ENCODE data around the gene CREBZF. TPM values are rescaled to one million over a fixed set of nuclear protein-coding genes. Genes with fewer than 3 reads are reported as not detected.

The CREBZF gene, protein sequence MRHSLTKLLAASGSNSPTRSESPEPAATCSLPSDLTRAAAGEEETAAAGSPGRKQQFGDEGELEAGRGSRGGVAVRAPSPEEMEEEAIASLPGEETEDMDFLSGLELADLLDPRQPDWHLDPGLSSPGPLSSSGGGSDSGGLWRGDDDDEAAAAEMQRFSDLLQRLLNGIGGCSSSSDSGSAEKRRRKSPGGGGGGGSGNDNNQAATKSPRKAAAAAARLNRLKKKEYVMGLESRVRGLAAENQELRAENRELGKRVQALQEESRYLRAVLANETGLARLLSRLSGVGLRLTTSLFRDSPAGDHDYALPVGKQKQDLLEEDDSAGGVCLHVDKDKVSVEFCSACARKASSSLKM
- total RNA-seq: 21.2 and 36.7 TPM in 2 replicates

DNA sequence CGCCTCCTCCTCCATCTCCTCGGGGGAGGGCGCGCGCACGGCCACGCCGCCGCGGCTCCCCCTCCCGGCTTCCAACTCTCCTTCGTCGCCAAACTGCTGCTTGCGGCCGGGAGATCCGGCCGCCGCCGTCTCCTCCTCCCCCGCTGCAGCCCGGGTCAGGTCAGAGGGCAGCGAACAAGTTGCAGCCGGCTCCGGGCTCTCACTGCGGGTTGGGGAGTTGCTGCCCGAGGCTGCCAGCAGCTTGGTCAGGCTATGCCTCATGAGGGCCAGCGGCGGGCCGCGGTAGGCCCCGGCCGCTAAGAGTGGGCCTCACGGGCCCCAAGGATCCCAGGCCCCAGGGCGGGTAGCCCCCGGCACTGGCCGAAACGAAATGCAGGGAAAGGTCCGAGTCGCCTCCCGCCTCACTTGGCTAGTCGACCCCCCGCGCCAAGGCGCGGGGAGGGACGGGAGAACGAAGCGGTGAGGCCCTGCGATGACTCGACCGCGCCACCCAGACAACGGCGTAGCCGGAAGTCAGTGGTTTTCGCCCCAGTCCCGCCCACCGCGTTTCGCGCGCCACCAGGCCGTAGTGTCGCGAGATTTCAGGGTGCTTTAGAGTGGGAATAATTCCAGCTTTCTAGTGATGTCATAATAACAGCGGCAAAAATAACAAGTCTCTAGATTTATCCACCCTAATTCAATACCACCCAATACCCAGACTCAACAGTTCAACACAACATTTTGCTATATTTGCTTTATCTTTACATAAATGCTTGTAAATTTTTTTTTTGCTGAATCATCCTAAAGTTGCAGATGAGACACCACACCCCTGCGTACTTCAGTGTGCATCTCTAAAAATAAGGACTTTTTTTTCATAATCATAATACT is at the start of gene CREBZF:
CREBZF (minus strand) TSS at position 515 of the 867 bp plus-strand sequence; CDS start at position 261, 254 bp downstream.
- peak; percentile 83 for DNase-seq (ENCODE audit: low read depth)

DNA sequence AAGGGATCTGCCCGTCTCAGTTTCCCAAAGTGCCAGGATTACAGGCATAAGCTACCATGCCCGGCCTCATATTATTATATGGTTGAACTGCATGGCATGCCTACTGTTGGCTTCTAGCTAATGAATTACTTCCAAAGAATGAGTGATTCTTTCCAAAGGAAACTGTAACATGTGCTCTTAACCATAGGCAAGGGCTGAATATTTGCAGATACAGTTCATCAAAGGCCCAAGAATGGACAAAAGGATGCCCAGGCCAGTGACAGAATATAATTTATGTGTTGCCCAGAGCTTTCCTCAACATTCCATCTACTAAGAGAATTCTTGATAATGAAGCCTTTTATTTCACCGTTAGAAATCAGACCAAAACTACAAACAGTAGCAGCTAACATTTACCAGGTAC is 48.0 kb upstream of the CREBZF start:
- peak; percentile 86 for DNase-seq (ENCODE audit: low read depth)

DNA sequence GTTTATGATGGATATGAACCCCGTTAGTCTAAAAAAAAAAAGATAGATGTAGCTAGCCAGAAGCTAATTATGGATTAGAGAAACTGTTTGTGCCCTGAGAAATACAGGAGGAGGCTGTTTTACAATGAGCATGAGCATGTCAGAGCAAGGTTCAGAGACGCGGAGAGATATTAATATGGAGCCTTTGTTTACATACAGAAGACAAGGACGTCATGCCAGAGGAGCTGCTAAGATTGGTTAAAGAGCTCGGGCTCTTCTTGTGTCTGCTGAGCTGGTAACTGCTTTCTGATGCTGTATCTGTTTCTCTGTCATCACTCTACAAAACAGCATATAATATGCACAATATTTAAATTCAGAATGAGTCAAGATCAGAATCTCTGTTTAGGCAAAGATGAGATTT is 46.0 kb upstream of the CREBZF start:
- no peak for DNase-seq (ENCODE audit: low read depth)

DNA sequence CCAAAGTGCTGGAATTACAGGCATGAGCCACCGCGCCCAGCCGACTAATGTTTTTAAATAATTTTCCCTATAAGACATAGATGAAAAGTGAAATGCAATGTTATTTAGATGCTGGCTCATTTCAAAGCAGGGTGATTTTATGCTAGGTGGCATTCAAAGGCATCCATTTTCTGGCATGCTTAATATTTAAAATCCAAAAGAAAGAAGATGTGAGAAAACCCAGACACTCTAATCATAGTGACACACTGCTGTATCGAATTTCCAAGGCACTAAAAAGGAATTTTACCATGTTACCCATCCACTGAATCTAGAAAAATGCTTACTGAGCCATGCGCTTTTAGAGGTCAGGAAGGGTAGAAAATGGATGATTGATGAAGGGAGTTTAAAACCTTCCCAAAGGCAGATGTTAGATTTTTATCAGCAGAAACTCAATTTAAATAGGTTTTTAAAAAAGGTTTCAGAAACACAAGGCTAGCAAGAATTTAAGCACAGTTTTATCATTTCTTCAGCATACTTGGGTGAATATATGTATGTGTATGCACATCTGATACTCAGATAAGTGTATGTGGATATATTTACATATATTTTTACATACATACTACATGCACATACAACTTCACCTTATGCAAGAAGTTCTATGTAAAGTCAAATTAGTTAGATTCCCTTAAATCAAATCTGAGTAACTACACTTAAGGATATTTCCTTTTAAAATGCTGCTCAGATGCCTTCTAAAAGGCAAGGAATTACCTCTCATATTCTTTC is 45.2 kb upstream of the CREBZF start:
- DNase-seq (ENCODE audit: low read depth): no peak

DNA sequence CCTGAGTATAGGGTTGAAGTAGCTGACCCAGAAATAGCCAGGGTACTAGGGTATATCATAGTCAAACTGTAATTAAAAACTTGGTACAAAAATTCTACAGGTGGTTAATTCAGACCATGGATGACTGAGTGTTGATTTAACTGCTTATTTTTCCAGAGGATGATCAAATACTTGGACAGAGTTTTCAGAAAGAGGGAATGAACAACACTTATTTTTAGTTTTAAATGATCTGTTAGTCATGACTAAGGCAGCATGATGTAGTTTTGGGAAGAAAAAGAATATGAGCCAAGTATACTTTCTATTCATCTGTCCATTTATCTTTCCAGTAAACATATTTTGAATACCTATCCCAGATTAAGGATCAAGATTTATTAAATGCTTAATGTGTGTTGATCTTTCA is 40.9 kb upstream of the CREBZF start:
- DNase-seq (ENCODE audit: low read depth): peak; percentile 77

DNA sequence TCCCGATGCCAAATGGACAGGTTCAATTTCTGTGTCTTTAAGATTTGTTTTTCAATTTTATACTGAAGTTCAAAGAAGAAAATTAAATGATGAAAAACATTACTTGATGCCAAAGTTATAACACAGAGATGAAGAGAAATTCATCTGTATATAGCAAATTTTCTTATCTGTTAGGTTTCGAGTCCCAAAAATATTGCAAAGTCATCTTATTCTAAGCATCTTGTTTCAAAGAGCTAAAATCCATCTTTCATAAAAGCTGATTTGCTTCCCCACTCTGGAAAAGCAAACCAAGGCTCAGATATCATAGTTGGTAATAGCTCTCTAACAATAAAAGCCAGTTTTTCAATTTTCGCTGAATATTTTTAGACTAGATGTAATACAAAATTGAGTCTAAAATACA is 40.0 kb upstream of the CREBZF start:
- DNase-seq (ENCODE audit: low read depth): no peak

DNA sequence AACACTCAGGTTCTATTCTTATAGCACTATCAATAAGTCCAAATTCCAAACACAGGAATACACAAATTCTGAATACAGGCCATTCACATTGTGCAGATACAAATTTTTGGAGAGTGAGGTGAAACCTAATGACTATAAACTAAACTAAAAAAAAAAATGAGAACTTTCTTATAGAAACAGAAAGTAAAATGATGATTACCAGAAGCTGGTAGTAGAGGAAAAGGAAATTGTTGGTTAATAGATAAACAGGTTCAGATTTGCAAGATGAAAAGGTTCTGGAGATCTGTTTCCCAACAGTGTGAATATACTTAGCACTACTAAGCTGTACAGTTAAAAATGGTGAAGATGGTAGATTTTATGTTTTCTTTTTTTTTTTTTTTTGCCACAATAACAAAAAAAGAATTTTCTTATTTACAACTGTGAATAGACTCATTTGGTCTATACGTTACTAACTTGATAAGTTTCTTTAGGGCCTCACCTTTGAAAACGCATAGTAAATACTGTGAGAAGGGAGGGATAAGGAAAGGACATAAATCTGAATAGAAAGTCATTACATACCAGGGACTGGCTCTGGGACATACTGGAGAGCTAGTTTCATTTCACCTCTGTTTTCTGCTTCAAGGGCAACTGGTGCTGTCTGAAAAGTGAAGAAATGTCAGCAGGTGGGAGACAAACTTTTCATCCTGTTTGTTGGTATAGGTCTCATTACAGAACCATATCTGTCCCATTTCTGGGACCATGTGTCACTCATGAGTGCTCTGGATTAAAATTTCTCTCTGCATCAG is 35.2 kb upstream of the CREBZF start:
- DNase-seq (ENCODE audit: low read depth): peak; percentile 63

DNA sequence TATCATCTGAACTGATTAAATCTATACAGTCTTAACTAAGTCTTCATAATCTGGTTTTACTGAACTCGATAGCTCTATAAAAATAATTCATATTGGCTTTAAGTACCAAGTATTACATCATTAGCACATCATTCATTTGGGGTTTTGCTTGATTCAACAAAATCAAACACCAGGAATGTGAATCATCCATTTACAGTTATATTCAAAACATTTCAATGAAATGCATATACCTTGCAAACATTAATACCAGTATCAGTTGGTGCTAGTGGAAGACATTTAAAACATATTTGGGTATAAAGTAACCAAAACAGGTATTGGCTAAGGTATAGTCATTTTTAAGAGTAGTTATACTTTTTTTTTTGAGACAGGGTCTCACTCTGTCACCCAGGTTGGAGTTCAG is 33.3 kb upstream of the CREBZF start:
- DNase-seq (ENCODE audit: low read depth): no peak

DNA sequence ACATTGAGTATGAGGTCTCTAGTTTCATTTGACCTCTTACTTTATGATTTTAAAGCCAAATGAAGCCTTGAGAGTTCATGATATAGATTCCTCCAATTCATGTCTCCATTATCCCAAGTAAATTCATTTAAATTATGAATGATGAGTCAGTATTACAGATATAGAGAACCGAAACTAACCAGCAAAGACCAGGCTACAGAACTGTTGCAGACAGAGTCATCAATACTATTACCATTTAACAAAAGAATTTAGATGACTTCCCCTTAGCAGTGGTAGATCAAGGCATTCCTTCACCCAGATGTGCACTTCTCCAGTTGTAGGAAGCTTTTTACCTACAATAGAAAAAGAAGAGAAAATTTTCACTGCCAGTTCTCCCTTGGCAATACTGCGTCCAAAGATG is 32.8 kb upstream of the CREBZF start:
- no peak for DNase-seq (ENCODE audit: low read depth)

DNA sequence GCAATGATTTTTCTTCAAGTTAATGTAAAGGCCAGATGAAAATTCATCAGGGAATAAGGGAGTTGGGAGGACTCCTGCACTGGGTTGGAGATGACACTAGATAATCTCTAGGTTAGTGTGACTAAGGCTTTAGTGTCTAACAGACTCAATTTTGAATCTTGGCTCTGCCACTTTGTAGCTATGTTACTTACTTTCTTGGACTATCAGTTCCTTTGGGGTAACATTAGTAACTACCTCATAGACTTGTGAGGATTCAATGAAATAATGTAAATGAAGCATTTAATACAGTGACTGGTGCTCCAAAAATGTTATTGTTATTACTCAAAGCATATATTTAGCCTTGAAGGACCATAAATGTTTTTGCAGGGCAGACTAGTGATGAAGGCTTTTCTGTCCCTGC is 30.6 kb upstream of the CREBZF start:
- no peak for DNase-seq (ENCODE audit: low read depth)

DNA sequence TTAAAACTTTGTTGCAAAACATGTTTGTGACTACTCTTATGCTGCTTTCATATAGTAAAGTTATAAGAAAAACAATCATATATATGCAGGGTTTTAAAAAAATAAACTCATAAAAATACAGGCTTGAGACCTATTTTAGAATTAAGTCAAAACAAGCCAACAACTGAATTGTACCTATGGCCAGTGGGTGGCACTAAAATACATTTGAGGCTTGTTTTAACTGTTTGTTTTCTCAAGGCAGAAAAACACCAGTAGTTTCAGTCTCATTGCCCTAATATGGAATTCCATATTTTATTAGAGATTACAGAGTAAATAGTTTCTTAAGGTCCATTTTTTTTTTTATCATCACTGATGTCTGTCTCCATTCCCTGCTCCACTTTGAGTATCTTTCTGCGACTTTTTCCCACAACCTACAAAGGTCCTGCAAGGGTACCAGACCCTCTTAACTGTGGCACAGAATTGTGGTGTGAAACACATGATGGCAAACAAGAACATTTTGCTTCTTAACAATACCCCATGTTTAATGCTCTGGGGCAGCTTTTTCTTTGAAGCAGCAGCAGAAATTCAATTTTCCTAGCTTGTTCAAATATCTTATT is 29.6 kb upstream of the CREBZF start:
- DNase-seq (ENCODE audit: low read depth): peak; percentile 68

DNA sequence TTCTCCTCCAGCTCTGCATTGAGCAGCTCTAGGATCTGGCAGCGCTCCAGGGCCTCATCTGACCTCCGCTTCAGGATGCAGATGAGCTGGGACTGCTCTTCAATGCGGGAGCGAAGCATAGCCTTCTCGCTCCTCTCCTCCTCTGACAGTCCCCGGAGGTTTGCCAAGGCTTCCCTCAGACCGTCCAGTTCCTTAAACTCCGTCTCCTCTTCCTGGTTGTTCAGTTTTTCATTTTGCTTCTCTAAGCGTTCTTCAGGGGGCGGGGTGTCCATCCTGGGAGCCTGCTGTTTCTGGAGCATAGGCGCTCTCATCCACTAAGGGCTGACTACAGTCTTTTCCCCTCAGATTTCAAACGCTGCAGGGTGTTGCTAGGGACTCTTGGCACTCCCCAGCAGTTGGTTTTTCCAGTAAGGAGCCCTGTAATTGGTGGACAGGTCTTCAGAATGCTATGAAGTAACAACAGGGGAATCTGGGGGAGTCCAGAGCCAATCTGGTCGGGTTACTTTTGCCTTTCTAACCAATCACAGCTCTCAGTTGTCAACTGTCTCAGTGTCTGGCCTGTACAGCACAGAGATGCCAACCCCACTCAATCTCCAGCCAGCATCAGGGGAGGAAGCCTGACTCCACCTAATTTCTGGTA is 21.0 kb upstream of the CREBZF start, which contains the start of gene CCDC89:
CCDC89 (minus strand) TSS at position 376 of the 640 bp plus-strand sequence; CDS start at position 311, 65 bp downstream.
- DNase-seq (ENCODE audit: low read depth): peak; percentile 98

DNA sequence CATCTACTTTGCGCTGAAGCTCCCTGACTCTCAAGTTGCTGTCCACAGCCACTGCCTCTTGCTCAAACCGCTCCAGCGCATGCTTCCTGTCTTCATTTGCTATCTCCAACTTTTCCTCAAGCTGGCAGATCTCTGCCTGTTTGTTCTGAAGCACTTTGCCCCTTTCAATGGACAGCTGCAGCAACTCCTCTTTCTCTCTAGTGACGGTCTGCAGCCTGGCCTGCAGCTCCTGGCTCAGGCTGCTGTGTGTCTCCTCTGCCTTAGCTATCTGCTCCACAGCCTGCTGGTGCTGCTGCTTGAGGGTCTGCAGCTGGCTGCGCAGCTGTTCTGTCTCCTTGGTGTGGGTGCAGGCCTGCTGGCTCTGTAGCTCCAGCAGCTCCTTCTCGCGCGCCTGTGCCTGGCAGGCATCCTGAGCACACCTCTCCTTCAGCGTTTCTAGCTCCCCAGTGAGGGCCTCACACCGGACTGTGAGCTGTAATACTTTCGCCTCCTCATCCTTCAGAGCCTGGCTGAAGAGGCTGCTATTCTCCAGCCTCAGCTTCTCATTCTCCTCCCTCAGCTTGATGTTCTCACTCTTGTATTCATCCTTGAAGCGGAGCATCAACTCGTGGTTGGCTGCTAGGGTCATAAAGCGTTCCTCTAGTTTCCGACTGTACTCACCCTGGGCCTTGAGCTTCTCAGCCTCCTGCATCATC is 20.3 kb upstream of the CREBZF start:
- DNase-seq (ENCODE audit: low read depth): no peak

DNA sequence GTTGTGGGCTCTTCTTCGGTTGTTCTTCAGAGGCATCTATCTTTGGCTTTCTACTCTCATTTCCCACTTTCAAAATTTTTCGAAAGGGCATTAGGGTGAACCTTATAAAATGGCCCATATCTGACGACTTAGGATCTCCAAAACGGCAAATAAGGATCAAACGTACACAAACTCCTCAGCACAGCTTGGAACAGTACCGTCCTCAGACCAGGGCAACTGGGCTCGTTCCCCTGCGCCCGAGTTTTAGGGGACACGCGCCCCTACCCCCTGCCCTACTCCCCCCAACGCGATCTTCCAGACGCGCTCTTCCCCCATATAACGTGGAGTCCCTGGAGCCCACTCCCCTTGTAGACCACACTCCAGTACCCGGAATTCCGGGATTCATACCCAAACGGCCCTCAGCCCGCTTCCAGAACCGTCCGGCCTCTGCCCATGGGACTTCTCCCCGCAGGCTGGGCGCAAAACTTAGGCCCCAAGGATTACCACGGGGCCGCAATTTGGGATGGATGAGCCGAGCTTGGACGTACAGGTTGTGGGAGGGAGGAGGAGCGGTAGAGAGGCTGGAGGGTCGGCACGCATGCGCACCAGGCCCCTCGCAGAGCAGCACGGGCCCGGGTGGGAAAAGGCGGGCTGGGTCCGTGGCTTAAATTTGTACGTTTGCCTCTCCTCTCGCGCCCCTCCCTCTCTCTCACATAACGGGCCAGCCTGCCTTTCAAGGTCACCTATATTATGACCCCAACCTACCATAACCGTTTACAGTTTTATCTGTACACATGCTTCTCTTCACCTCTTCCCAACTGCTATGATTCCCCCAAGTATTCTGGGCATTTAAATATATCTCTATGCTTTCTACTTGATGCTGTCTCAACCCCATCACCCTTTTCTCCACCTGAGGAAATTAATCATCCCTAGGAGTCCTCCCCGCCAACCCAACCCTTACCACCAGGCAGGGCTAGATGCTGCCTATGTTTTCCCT is 17.7 kb upstream of the CREBZF start:
- no peak for DNase-seq (ENCODE audit: low read depth)

DNA sequence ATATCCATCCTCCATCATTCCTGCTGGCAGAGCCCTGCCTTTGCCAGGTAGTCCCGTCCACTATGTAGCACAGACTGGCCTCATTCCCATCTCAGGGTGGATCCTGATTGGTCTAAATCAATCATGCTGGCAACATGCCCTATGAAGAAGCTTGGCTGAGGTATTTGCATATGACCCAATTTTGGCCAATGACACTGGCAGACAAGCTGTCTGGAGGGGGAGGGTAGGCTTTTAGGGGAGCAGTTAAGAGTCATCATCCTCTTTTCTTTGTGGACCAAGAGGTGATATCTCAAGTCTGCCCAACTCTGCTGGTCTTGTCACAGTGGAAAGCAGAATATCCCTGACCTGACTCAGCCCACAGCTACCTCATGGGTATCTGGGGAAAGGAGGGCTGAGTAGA is 16.0 kb upstream of the CREBZF start:
- no peak for DNase-seq (ENCODE audit: low read depth)

DNA sequence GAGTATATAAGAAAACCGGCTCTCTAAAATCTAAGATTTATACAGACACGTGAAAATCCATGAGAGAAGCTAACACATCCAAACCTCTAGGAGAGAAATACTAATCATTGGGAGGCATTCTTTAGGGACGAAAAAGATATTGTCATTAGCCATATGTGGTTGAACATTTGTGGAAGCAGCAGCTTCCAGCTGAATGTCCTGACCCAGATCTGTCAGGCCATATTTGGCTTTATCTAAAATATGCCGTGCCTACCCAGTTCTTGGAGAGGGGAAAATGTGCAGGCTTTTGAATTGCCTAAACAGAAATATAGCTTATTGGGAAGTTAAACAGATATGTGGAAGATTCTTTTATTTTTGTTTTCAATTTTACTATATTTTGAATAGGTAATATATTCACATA is 14.6 kb upstream of the CREBZF start:
- no peak for DNase-seq (ENCODE audit: low read depth)

DNA sequence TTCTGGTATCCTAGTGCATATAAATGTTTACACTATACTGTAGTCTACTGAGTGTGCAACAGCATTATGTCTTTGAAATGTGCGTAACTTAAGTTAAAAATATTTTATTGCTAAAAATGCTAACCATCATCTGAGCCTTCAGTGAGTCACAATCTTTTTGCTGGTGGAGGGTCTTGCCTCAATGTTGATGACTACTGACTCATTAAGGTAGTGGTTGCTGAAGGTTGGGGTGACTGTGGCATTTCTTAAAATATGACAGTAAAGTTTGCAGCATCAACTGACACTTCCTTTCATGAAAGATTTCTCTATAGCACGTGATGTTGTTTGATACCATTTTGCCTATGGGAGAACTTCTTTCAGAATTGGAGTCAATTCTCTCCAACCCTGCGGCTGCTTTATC is 8.5 kb upstream of the CREBZF start:
- no peak for DNase-seq (ENCODE audit: low read depth)

DNA sequence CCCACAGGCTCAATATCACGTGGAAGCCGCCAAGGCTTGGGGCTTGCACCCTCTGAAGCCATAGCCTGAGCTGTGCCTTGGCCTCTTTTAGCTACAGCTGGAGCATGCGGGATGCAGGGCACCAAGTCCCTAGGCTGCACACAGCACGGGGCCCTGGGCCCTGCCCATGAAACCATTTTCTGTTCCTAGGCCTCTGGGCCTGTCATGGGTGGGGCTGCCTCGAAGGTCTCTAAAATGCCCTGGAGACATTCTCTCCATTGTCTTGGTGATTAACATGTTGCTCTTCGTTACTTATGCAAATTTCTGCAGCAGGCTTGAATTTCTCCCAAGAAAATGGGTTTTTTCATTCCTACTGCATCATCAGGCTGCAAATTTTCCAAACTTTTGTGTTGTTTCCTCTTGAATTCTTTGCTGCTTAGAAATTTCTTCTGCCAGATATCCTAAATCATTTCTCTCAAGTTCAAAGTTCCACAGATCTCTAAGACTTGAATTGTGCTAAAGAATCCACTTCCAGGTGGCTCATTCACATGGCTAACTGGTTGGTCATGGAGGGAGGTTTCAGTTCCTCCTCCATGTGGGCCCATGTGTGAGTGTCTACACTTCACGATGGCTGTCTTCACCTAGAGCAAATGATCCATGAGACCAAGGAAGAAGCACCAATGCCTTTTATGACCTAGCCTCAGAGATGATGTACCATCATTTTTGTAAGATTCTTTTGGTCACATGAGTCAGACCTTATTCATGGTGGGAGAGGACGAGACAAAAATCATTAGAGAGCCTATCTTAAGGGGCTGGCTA is 7.4 kb upstream of the CREBZF start:
- DNase-seq (ENCODE audit: low read depth): no peak
